OCI-LY3 (cell line): Measurements from ENCODE around the gene DPY19L1.
"Not testable (repeated sequence)": the region's sequence is repeated elsewhere in the genome, so short reads cannot be mapped to it uniquely, and the experiment has no call there.

Source experiments
- EZH2phosphoT487 ChIP-seq: fragments of 200-600 bp; shearing (Covaris generic); IDR thresholded peaks from 2 replicates; pipeline ENCODE4 v1.6.1; 2018; ENCODE audit warnings: antibody characterized with exemption, mixed run types, low read depth
- TF ChIP-seq, protein P1 (sequence below): fragments of 200-600, 300-600 bp; sonication (generic); IDR thresholded peaks from 2 replicates; pipeline ENCODE4 v1.5.1; 2014; ENCODE audit warnings: antibody characterized with exemption, low read length, low read depth

DNA sequence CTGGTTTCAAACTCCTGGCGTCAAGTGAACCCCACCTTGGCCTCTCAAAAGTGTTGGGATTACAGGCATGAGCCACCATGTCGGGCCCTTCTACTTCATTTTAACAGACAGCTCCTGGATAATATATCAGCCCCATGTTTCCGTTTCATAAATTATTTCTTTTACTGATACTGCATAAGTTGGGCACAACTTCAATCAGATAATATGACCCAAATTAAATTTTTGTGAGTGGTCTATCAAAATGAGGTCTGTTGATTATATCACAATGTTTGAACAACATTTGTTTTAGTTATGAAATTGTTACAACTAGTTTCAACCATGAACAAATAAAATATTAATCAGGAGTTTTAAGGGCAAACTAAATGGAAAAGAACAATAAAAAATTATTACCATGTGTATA, 70.8 kb downstream of the DPY19L1 start:
- TF ChIP-seq, protein P1, sequence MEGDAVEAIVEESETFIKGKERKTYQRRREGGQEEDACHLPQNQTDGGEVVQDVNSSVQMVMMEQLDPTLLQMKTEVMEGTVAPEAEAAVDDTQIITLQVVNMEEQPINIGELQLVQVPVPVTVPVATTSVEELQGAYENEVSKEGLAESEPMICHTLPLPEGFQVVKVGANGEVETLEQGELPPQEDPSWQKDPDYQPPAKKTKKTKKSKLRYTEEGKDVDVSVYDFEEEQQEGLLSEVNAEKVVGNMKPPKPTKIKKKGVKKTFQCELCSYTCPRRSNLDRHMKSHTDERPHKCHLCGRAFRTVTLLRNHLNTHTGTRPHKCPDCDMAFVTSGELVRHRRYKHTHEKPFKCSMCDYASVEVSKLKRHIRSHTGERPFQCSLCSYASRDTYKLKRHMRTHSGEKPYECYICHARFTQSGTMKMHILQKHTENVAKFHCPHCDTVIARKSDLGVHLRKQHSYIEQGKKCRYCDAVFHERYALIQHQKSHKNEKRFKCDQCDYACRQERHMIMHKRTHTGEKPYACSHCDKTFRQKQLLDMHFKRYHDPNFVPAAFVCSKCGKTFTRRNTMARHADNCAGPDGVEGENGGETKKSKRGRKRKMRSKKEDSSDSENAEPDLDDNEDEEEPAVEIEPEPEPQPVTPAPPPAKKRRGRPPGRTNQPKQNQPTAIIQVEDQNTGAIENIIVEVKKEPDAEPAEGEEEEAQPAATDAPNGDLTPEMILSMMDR: not testable (repeated sequence)
- TF ChIP-seq EZH2phosphoT487: not testable (repeated sequence)
